A549 (cell line): Measurements from ENCODE around the gene C3orf18.

Source experiments
- MAX ChIP-seq: IDR thresholded peaks from 2 replicates; pipeline ENCODE4 v1.6.1; 2012
- PBX3 ChIP-seq: IDR thresholded peaks from 2 replicates; pipeline ENCODE4 v1.6.1; 2012

GRCh38 chr3:50571486-50571885, 3.9 kb upstream of the C3orf18 start:
- TF ChIP-seq MAX (no peak), PBX3 (no peak)
